Liver (tissue), 3 donors: ENCODE data around the gene MICU2.
A peak's percentile ranks its signal among the peaks of the same experiment; 100 is the strongest.

Experiments
- ATF3 ChIP-seq: IDR thresholded peaks from 2 replicates; pipeline ENCODE4 v1.6.1; 2016; ENCODE audit warnings: antibody characterized with exemption
- CTCF ChIP-seq: fragments of 150-350 bp; IDR thresholded peaks from 2 replicates; pipeline ENCODE4 v1.5.1; 2017; ENCODE audit warnings: improper control_type of control experiment, low read depth, low read length; ENCODE audit not compliant: missing input control
- FOXA1 ChIP-seq: IDR thresholded peaks from 2 replicates; pipeline ENCODE4 v1.6.1; 2016; ENCODE audit warnings: antibody characterized with exemption
- GABPA ChIP-seq, 2 donors: IDR thresholded peaks in 1 of 2; conservative IDR thresholded peaks in 1 of 2; 2 replicates each; pipeline ENCODE4 v1.6.1; 2016; ENCODE audit warnings: antibody characterized with exemption in 2 of 2, mild to moderate bottlenecking in 1 of 2, moderate library complexity in 1 of 2
- HNF4G ChIP-seq: IDR thresholded peaks from 2 replicates; pipeline ENCODE4 v1.6.1; 2016; ENCODE audit warnings: antibody characterized with exemption
- JUND ChIP-seq, 2 donors: IDR thresholded peaks; 2 replicates each; pipeline ENCODE4 v1.6.1; 2016; ENCODE audit warnings: antibody characterized with exemption in 2 of 2
- MAX ChIP-seq: IDR thresholded peaks from 2 replicates; pipeline ENCODE4 v1.6.1; 2016; ENCODE audit warnings: antibody characterized with exemption
- RAD21 ChIP-seq, 2 donors: IDR thresholded peaks; 2 replicates each; pipeline ENCODE4 v1.6.1; 2016; ENCODE audit warnings: antibody characterized with exemption in 2 of 2, mild to moderate bottlenecking in 2 of 2
- REST ChIP-seq: IDR thresholded peaks from 2 replicates; pipeline ENCODE4 v1.6.1; 2016; ENCODE audit warnings: antibody characterized with exemption, mild to moderate bottlenecking
- RXRA ChIP-seq, 2 donors: IDR thresholded peaks; 2 replicates each; pipeline ENCODE4 v1.6.1; 2017 to 2018; ENCODE audit warnings: antibody characterized with exemption in 2 of 2, mild to moderate bottlenecking in 1 of 2
- SP1 ChIP-seq: IDR thresholded peaks from 2 replicates; pipeline ENCODE4 v1.6.1; 2018; ENCODE audit warnings: antibody characterized with exemption, mild to moderate bottlenecking
- TAF1 ChIP-seq: conservative IDR thresholded peaks from 2 replicates; pipeline ENCODE4 v1.6.1; 2016; ENCODE audit warnings: antibody characterized with exemption, mild to moderate bottlenecking
- YY1 ChIP-seq: IDR thresholded peaks from 2 replicates; pipeline ENCODE4 v1.6.1; 2016; ENCODE audit warnings: antibody characterized with exemption, mild to moderate bottlenecking
- ZBTB33 ChIP-seq: IDR thresholded peaks from 2 replicates; pipeline ENCODE4 v1.6.1; 2016; ENCODE audit warnings: antibody characterized with exemption
- donor health status: healthy.
- donor health status: healthy.

GRCh38 chr13:21616880-21617279 is 12.9 kb upstream of the MICU2 start:
- TF ChIP-seq CTCF (no peak), MAX (no peak), ATF3 (no peak), JUND (IDR thresholded peaks at IDR 0.05) (no peak), SP1 (peak; percentile 14), REST (no peak), TAF1 (no peak), RAD21 (IDR thresholded peaks at IDR 0.05) (no peak), ZBTB33 (no peak), GABPA (IDR thresholded peaks at IDR 0.05 in 1 of 2, conservative IDR thresholded peaks at IDR 0.05 in 1 of 2) (no peak), HNF4G (no peak), YY1 (no peak), FOXA1 (no peak), RXRA (IDR thresholded peaks at IDR 0.05) (no peak)
